GM12872 (cell line): ENCODE data around the gene ATP9B.

Source experiments
- TF ChIP-seq, protein P1 (sequence below): IDR thresholded peaks from 3 replicates; pipeline ENCODE4 v1.5.1; 2011; ENCODE audit warnings: low read depth, mild to moderate bottlenecking, low read length, moderate library complexity; ENCODE audit not compliant: insufficient read depth

ATP9B gene

DNA sequence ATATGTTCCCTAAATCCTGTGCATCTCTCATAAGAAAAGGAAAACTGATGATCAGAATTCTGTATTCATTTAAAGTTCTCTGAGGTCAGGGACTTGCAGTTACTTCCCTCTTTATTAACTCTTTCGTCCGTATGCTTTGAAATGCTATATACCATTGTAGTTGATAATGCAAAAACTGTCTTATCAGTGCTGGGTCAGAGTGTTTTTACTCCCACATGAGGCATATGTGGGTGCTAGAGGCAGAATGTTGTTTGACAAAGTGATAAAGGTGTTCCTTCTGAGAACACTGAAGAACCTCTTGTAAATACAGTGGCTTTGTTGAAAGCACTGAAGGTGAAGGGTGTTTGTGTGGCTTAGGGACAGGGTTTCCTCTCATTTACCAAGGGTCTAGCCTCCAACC is 190.0 kb downstream of the ATP9B start:
- TF ChIP-seq, protein P1, sequence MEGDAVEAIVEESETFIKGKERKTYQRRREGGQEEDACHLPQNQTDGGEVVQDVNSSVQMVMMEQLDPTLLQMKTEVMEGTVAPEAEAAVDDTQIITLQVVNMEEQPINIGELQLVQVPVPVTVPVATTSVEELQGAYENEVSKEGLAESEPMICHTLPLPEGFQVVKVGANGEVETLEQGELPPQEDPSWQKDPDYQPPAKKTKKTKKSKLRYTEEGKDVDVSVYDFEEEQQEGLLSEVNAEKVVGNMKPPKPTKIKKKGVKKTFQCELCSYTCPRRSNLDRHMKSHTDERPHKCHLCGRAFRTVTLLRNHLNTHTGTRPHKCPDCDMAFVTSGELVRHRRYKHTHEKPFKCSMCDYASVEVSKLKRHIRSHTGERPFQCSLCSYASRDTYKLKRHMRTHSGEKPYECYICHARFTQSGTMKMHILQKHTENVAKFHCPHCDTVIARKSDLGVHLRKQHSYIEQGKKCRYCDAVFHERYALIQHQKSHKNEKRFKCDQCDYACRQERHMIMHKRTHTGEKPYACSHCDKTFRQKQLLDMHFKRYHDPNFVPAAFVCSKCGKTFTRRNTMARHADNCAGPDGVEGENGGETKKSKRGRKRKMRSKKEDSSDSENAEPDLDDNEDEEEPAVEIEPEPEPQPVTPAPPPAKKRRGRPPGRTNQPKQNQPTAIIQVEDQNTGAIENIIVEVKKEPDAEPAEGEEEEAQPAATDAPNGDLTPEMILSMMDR, result no peak

DNA sequence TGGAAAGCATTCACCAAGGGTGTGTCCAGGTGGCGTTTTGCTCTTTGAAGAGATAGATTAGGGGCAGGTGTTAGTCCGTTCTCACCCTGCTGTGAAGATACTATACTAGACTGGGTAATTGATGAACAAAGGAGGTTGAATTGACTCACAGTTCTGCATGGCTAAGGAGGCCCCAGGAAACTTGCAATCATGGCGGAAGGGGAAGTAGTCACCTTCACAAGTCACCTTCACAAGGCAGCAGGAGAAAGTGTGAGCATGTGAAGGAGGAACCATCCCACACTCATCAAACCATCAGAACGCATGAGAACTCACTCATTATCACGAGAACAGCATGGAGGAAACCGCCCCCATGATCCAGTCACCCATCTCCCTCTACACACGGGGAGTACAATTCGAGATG is 190.8 kb downstream of the ATP9B start:
- TF ChIP-seq, protein P1, result no peak

DNA sequence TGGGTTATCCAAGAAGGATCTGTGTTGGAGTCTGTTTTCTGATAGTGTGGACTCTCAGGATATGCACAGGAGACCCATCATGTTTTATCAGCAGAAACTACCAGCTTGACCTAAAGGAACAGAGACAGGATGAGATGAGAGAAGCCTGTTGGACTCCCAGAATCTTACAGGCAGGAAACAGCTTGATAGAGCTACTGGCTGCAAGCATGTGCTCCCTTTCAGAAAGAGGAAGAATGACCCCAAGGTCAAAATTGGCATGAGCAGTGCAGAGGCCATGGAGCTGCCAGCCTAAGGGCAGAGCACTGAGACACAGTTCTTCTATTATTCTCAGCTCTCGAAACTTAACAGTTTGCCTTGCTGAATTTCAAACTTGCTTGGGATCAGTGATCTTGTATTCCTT is 191.3 kb downstream of the ATP9B start:
- TF ChIP-seq, protein P1, result no peak

DNA sequence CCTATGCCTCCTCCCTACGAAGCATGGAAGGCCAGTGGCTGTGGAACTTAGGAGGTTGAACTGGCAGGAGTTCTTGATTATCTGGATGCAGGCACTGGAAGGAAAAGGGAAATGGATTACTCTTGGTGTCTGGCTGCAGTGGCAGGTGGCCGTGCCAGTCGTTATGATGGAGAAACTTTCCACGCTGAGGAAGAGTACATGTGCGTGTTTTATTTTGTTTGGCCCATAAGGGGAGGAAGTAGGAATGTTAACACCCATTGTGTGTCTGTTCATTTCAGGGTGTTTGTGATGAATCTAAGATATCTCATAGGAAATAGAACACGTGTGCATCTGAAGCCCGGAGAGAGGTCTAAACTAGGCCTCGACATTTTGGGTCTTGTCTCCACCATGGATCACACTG is 203.7 kb downstream of the ATP9B start:
- TF ChIP-seq, protein P1, result no peak

DNA sequence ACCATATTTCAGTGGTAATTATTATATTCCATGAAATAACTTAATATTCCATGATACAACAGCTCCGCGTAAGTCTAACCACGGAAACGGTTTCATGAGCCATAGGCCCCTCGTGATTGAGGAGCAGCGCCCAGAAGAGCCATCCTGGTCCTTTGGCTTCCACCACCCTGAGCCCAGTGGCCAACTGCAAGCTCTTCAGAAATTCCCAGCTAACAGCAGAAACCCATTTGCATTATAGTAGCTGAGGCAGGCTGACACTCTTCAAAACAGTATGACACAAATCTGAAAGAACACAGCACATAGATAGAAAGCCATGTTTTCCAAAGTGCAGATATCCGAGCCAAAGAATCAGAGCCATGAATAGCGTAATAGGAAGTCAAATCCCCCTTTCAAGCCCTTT is 205.6 kb downstream of the ATP9B start:
- TF ChIP-seq, protein P1, result no peak

DNA sequence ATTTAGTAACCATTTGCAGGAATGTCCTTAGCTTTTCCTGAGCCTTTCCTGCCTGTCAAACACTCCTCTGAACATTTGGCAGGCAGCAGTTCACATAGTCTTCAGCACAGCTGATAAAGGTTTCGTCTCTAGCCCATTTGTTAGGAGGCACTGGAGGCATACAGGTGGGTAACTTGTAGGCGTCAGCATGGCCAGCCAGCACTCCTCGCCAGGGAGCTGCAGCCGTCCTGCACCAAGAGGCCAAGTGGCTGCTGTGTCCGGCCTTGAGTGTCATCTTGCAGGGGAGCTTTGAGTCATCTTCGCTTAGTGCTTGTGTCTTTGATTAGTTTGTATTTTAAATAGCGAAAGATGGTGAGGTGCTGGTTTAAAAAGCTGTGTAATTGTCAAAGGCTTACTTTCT is 206.3 kb downstream of the ATP9B start:
- TF ChIP-seq, protein P1, result no peak

DNA sequence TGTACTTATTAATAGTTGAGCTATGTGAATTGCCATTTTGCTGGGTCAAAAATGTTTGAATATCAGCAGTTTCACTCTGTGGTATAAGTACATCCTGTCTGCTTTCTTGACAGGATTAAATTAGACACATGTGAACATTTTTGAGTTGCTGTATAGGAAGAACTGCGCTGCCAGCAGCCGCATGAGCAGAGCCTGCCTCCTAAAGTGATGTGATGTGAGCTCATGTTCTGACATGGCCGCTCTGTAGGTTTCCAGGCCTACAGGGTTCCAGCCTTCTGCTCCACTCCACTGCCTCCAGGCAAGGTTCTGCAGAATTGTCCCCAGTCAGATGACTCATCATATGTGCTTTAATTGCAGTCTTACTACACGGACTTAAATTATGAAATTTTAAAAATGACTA is 206.8 kb downstream of the ATP9B start:
- TF ChIP-seq, protein P1, result no peak

DNA sequence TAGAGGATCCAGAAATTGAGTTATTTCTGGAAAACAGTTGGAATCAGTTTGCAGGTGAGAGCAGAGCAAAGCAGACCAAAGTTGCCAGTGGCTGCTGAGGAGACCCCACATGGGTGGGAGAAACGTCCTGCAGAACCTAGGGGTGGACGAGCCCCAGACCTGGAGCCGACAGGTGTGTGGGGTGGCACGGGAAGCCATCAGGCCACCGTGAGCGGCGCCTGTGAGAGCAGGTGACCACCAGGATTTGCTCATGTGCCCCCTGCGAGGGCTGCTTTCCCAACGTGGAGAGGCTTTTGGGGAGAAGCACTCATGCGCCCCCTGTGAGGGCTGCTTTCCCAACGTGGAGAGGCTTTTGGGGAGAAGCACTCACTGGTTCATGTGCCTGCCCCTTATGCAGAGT is 209.7 kb downstream of the ATP9B start:
- TF ChIP-seq, protein P1, result no peak
